Vagina (tissue), 2 donors: ENCODE measurements around the gene BMAL1. TPM values are rescaled to one million over a fixed set of nuclear protein-coding genes. Genes with fewer than 3 reads are reported as not detected.

Experiments used
- DNase-seq, 2 donors: peaks; one replicate each; pipeline ENCODE4 v3.0.0-alpha.2; 2017; ENCODE audit errors: extremely low spot score in 2 of 2
- H3K27ac ChIP-seq: fragments of 200-600 bp; sonication (generic); one replicate; pipeline ENCODE4 v1.5.1; 2019
- H3K27me3 ChIP-seq: fragments of 200-600 bp; sonication (generic); one replicate; pipeline ENCODE4 v1.5.1; 2019
- H3K36me3 ChIP-seq, 2 donors: fragments of 200-600 bp; sonication (generic); one replicate each; pipeline ENCODE4 v1.5.1; 2017 to 2019
- H3K4me1 ChIP-seq: fragments of 200-600 bp; sonication (generic); one replicate; pipeline ENCODE4 v1.5.1; 2019
- H3K4me3 ChIP-seq, 2 donors: fragments of 200-600 bp; sonication (generic); 1 replicate in 1 of 2; 2 replicates in 1 of 2; pipeline ENCODE4 v1.5.1; 2016 to 2019
- H3K9me3 ChIP-seq: fragments of 200-600 bp; sonication (generic); one replicate; pipeline ENCODE4 v1.5.1; 2019
- CTCF ChIP-seq, 3 experiments: fragments of 450-650 bp in 2 of 3; fragments of 200-600 bp in 1 of 3; sonication (generic) in 1 of 3; IDR thresholded peaks; one replicate each; pipeline ENCODE4 v1.5.1; 2017 to 2019; ENCODE audit warnings: antibody characterized with exemption in 3 of 3, mild to moderate bottlenecking in 2 of 3, moderate library complexity in 2 of 3
- POLR2A ChIP-seq, 2 donors: fragments of 450-650 bp; IDR thresholded peaks; one replicate each; pipeline ENCODE4 v1.6.1; 2017; ENCODE audit warnings: antibody characterized with exemption in 2 of 2, mild to moderate bottlenecking in 2 of 2, moderate library complexity in 2 of 2
- POLR2AphosphoS5 ChIP-seq, 2 donors: sonication (generic); formaldehyde crosslinking; IDR thresholded peaks; one replicate each; pipeline ENCODE4 v1.9.0; 2017; ENCODE audit warnings: antibody characterized with exemption in 2 of 2, mild to moderate bottlenecking in 2 of 2, low read depth in 1 of 2; ENCODE audit not compliant: insufficient read depth in 1 of 2
- intact Hi-C: fragments of 100-400 bp; cut with DNase I; formaldehyde crosslinking; loops from one replicate; pipeline ENCODE4 v1.15.1; 2023
- total RNA-seq: library from RNA; depleted of rRNA; stranded (reverse); fragments of >200 nt; gene quantifications from one replicate; pipeline ENCODE4 v1.2.3, GENCODE V29; 2016

Gene BMAL1
- total RNA-seq, 1 donor from 2014 or later: 44.0 TPM

DNA sequence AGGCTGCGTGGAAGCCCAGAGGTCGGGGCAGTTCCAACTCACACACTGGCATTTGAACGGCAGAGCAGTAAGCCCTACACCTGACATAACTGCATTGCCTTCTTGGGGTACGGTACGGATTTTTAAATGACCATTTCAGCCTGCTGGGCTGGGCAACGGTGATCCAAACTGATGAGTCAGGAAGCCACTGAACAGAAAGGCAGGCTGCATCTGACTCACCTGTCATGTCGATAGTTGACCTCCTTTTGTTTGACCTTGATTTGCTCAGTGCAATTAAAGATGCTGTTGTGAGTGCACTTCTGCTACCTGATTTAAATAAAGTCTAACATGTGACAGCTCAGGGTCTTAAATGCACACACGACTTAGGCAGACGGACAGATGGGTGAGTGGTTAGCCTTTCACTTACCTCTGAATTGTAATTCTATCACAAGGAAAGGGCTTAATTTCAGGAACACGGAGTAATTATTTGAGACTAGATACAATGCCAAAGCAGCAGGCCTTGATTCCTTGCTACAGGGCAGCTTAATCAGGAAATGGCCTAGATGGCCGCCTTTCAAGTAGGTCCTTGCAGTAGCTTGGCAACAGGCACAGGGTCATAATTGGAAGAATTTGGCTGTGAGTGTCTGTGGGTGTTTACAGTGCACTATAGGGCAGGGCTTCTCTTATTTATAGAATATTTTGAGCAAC is 52.2 kb downstream of the BMAL1 start:
- H3K27ac ChIP-seq: no peak overlapping the region
- DNase-seq: no peak
- peaks cover 34% of the 10 kb centered on the region for H3K4me1 ChIP-seq
- H3K27me3 ChIP-seq: no peaks in the 10 kb centered on the region
- no peaks in the 10 kb centered on the region for H3K36me3 ChIP-seq
- no peak for TF ChIP-seq POLR2A (IDR thresholded peaks at IDR 0.05)
- no peak for TF ChIP-seq CTCF (IDR thresholded peaks at IDR 0.05)
- TF ChIP-seq POLR2AphosphoS5 (IDR thresholded peaks at IDR 0.05; ENCODE audit: insufficient read depth in 1 of 2, low read depth in 1 of 2): no peak
- no peaks in the 10 kb centered on the region for H3K9me3 ChIP-seq
- H3K4me3 ChIP-seq: no peak overlapping the region
- intact Hi-C loops: loop anchor here (10.0 kb wide), 1 partner anchor 45 kb away; no protein-coding TSS in a partner anchor

GRCh38 chr11:13332124-13332523 is 54.5 kb downstream of the BMAL1 start:
- DNase-seq: no peak
- Histone ChIP-seq H3K27me3 (no peaks in the 10 kb centered on the region), H3K4me3 (no peak overlapping the region), H3K4me1 (peaks cover 51% of the 10 kb centered on the region), H3K9me3 (no peaks in the 10 kb centered on the region), H3K36me3 (no peaks in the 10 kb centered on the region), H3K27ac (no peak overlapping the region)
- intact Hi-C loops: loop anchor here (10.0 kb wide), 1 partner anchor 47 kb away; no protein-coding TSS in a partner anchor
- TF ChIP-seq POLR2AphosphoS5 (IDR thresholded peaks at IDR 0.05; ENCODE audit: insufficient read depth in 1 of 2, low read depth in 1 of 2): no peak
- no peak for TF ChIP-seq POLR2A (IDR thresholded peaks at IDR 0.05)
- TF ChIP-seq CTCF (IDR thresholded peaks at IDR 0.05): no peak

DNA sequence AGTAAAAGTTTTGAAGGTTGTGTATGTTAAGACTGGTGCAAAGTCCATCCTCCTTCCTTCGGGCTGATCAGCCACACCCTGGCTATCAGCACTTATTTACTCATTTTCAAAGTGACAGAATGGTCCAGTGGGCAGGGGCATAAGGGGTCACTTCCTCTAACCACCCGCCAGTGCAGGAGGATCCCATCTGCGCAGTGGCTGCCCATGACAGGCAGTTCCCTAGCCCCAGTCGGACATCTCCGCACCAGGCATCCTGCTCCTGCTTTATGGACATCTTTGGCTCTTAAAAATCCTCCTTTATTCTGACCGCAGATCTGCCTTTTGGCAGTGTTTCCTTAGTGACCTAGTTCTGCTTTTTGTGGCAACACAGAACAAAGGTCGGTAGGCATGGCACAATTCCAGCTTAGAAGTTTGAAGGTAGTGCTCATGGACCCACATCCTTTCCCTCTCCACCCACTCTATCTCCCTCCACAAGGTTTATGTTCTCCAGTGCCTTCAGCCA is 55.9 kb downstream of the BMAL1 start:
- H3K4me3 ChIP-seq: no peak overlapping the region
- DNase-seq: no peak
- peaks cover 63% of the 10 kb centered on the region for H3K4me1 ChIP-seq
- no peaks in the 10 kb centered on the region for H3K9me3 ChIP-seq
- no peaks in the 10 kb centered on the region for H3K27me3 ChIP-seq
- no peaks in the 10 kb centered on the region for H3K36me3 ChIP-seq
- TF ChIP-seq POLR2A (IDR thresholded peaks at IDR 0.05) (no peak), POLR2AphosphoS5 (IDR thresholded peaks at IDR 0.05; ENCODE audit: insufficient read depth in 1 of 2, low read depth in 1 of 2) (no peak), CTCF (IDR thresholded peaks at IDR 0.05) (no peak)
- H3K27ac ChIP-seq: no peak overlapping the region
- intact Hi-C loops: loop anchor here (10.0 kb wide), 1 partner anchor 49 kb away; no protein-coding TSS in a partner anchor

GRCh38 chr11:13334034-13334786 is 56.6 kb downstream of the BMAL1 start:
- no peak overlapping the region for H3K27ac ChIP-seq
- H3K4me3 ChIP-seq: no peak overlapping the region
- H3K4me1 ChIP-seq: peaks cover 70% of the 10 kb centered on the region
- no peaks in the 10 kb centered on the region for H3K27me3 ChIP-seq
- no peaks in the 10 kb centered on the region for H3K36me3 ChIP-seq
- no peak for DNase-seq
- intact Hi-C loops: loop anchor here (10.0 kb wide), 1 partner anchor 49 kb away; no protein-coding TSS in a partner anchor
- TF ChIP-seq CTCF (IDR thresholded peaks at IDR 0.05) (no peak), POLR2A (IDR thresholded peaks at IDR 0.05) (no peak), POLR2AphosphoS5 (IDR thresholded peaks at IDR 0.05; ENCODE audit: insufficient read depth in 1 of 2, low read depth in 1 of 2) (no peak)
- no peaks in the 10 kb centered on the region for H3K9me3 ChIP-seq
